ENCODE measurements around the gene MAGI2. TPM values are rescaled to one million over a fixed set of nuclear protein-coding genes. Genes with fewer than 3 reads are reported as not detected.
"Not testable (repeated sequence)": the region's sequence is repeated elsewhere in the genome, so short reads cannot be mapped to it uniquely, and the experiment has no call there.

Gene MAGI2
- total RNA-seq, 1 experiment from 2014 or later, result 0.07 TPM

DNA sequence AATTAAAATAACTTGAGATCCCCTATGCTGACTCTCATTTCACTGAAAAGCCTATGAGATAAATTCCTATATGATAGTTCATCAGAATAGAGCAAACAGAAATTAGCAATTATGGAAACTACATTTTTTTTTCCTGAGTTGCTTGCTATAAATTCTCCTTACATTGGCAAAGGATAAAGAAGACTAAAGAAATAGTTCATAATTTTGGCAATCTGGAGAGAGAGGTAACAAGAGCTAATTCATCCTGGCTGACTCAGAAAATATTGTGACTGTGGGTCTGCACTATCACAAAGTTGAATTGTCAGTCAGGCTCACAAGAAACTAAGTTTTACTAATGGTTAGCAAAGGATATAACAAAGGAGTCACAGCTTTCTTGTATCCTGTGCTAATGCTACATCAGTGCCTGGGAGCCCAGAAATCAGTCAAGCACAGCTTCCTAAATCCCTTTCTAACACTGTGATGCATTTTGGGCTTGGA lies 483.0 kb downstream of the MAGI2 start:
- Mint-ChIP-seq H3K9me3 (ENCODE audit: unreplicated experiment) (no peaks in the 10 kb centered on the region), H3K27me3 (ENCODE audit: insufficient read depth, unreplicated experiment) (peaks cover 67% of the 10 kb centered on the region), H3K4me1 (ENCODE audit: insufficient read depth, unreplicated experiment) (no peaks in the 10 kb centered on the region), H3K36me3 (ENCODE audit: insufficient read depth, unreplicated experiment) (no peaks in the 10 kb centered on the region), H3K27ac (ENCODE audit: low read depth, unreplicated experiment) (no peak overlapping the region), H3K4me3 (ENCODE audit: unreplicated experiment) (no peak overlapping the region)
- no peak for DNase-seq (ENCODE audit: unreplicated experiment)
- no peak for TF ChIP-seq CTCF (IDR thresholded peaks at IDR 0.05; ENCODE audit: unreplicated experiment)
- intact Hi-C loops (cut with micrococcal nuclease), result no loop called here
- POLR2A ChIA-PET, result no interaction called here
- BruUV-seq (replicated peaks), result no TSS peak
- CTCF ChIA-PET, result interaction anchor here (0.5 kb wide), 1 partner anchor 383 kb away, joined by 3 read pairs; no protein-coding TSS in a partner anchor

DNA sequence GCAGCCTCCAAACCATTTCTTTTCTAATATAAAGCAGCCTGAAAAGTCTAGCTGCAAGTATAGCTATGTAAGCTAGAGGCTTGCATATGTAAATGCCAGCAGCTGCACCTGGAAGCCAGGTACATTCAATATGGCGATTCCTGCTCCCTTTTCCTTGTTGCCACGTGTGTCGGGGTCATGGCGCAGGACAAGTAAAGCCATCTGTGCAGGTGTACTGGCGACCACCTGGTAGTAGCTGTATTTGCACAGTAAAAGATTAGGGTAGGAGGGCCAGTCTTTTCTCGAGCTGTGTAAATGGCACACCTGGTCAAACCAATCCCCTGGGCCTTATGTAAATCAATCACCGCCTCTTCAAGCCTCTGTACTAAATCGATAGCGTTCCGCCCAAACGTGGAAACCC lies 484.5 kb downstream of the MAGI2 start:
- Mint-ChIP-seq H3K27ac (ENCODE audit: low read depth, unreplicated experiment) (no peak overlapping the region), H3K4me1 (ENCODE audit: insufficient read depth, unreplicated experiment) (no peaks in the 10 kb centered on the region), H3K9me3 (ENCODE audit: unreplicated experiment) (no peaks in the 10 kb centered on the region), H3K4me3 (ENCODE audit: unreplicated experiment) (no peak overlapping the region), H3K27me3 (ENCODE audit: insufficient read depth, unreplicated experiment) (peaks cover 68% of the 10 kb centered on the region), H3K36me3 (ENCODE audit: insufficient read depth, unreplicated experiment) (no peaks in the 10 kb centered on the region)
- intact Hi-C loops (cut with micrococcal nuclease), result no loop called here
- DNase-seq (ENCODE audit: unreplicated experiment), result no peak
- ChIA-PET POLR2A (no interaction called here), CTCF (no interaction called here)
- no TSS peak for BruUV-seq (replicated peaks)
- TF ChIP-seq CTCF (IDR thresholded peaks at IDR 0.05; ENCODE audit: unreplicated experiment), result no peak

GRCh38 chr7:78967561-78967960 lies 485.9 kb downstream of the MAGI2 start:
- BruUV-seq (replicated peaks); H3K4me3 Mint-ChIP-seq (ENCODE audit: unreplicated experiment); H3K4me1 Mint-ChIP-seq (ENCODE audit: insufficient read depth, unreplicated experiment); H3K27ac Mint-ChIP-seq (ENCODE audit: low read depth, unreplicated experiment); POLR2A ChIA-PET; H3K36me3 Mint-ChIP-seq (ENCODE audit: insufficient read depth, unreplicated experiment); H3K9me3 Mint-ChIP-seq (ENCODE audit: unreplicated experiment); intact Hi-C loops (cut with micrococcal nuclease); CTCF ChIA-PET; DNase-seq (ENCODE audit: unreplicated experiment): not testable (repeated sequence)
- H3K27me3 Mint-ChIP-seq (ENCODE audit: insufficient read depth, unreplicated experiment), result peaks cover 62% of the 10 kb centered on the region

DNA sequence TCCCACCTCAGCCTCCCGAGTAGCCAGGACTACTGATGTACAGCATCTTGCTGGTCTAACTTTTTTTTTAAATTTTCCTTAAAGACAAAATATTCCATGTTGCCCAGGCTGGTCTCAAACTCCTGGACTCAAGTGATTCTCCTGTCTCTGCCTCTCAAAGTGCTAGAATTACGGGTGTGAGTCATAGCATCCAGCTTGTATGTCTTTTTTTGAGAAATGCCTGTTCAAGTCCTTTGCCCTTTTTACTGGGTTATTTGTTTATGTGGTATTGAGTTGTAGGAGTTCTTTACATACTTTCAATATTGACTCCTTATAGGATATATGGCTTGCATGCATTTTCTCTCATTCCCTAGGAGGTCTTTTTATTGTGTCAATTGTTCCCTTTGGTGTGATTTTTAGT lies 486.4 kb downstream of the MAGI2 start:
- Mint-ChIP-seq H3K4me1 (ENCODE audit: insufficient read depth, unreplicated experiment) (no peaks in the 10 kb centered on the region), H3K36me3 (ENCODE audit: insufficient read depth, unreplicated experiment) (no peaks in the 10 kb centered on the region), H3K4me3 (ENCODE audit: unreplicated experiment) (no peak overlapping the region), H3K27me3 (ENCODE audit: insufficient read depth, unreplicated experiment) (peaks cover 62% of the 10 kb centered on the region), H3K27ac (ENCODE audit: low read depth, unreplicated experiment) (no peak overlapping the region), H3K9me3 (ENCODE audit: unreplicated experiment) (no peaks in the 10 kb centered on the region)
- BruUV-seq (replicated peaks), result no TSS peak
- no peak for TF ChIP-seq CTCF (IDR thresholded peaks at IDR 0.05; ENCODE audit: unreplicated experiment)
- intact Hi-C loops (cut with micrococcal nuclease), result no loop called here
- ChIA-PET CTCF (no interaction called here), POLR2A (no interaction called here)
- no peak for DNase-seq (ENCODE audit: unreplicated experiment)

- Mint-ChIP-seq H3K36me3 (ENCODE audit: insufficient read depth, unreplicated experiment) (no peaks in the 10 kb centered on the region), H3K9me3 (ENCODE audit: unreplicated experiment) (no peaks in the 10 kb centered on the region), H3K27me3 (ENCODE audit: insufficient read depth, unreplicated experiment) (peaks cover 55% of the 10 kb centered on the region), H3K27ac (ENCODE audit: low read depth, unreplicated experiment) (no peak overlapping the region), H3K4me3 (ENCODE audit: unreplicated experiment) (no peak overlapping the region), H3K4me1 (ENCODE audit: insufficient read depth, unreplicated experiment) (no peaks in the 10 kb centered on the region)
- BruUV-seq (replicated peaks), result no TSS peak
- CTCF ChIA-PET, result no interaction called here
- DNase-seq (ENCODE audit: unreplicated experiment), result no peak
- intact Hi-C loops (cut with micrococcal nuclease), result loop anchor here (10.0 kb wide), 1 partner anchor 205 kb away; no protein-coding TSS in a partner anchor
- POLR2A ChIA-PET, result no interaction called here
- no peak for TF ChIP-seq CTCF (IDR thresholded peaks at IDR 0.05; ENCODE audit: unreplicated experiment)
Measured at GRCh38 chr7:78959477-78959876, 494.0 kb downstream of the MAGI2 start.

Measured in MCF 10A (cell line).